Measurements from ENCODE around the gene ZNF574. TPM values are rescaled to one million over a fixed set of nuclear protein-coding genes. Genes with fewer than 3 reads are reported as not detected.

The ZNF574 gene
- total and polyA plus RNA-seq, 12 donors = 3.4 to 11.1 (median 8.0) TPM

DNA sequence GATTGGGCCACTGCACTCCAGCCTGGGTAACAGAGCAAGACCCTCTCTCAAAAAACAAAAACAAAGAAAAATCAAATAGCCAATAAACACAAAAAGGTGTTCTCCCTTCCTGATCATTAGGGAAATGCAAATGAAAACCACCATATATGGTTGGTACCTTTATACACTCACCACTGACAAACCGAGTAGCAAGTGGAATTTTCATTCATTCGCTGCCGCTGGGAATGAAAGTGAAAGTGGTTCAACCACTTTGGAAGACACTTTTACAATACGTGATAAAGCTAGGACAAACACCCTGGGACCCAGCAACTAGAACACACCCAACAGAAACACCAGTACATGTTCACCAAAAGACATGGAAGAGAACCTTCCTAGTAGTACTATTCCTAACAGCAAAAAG lies 27.0 kb upstream of the ZNF574 start:
- Histone ChIP-seq H3K9me3 (no peaks in the 10 kb centered on the region), H3K4me3 (no peak overlapping the region), H3K27ac (no peak overlapping the region), H3K36me3 (no peaks in the 10 kb centered on the region), H3K4me1 (peaks cover 0 to 11% (median 6%) of the 10 kb centered on the region in 9 donors), H3K27me3 (no peaks in the 10 kb centered on the region)
- ATAC-seq (no peak), DNase-seq (no peak)
- WGBS, 2 donors = 63 to 64% methylated on average over 4 of the region's 4 CpGs
- intact Hi-C loops (cut with DNase I) = no loop called here
- no peak for TF ChIP-seq CTCF (IDR thresholded peaks at IDR 0.05)

- Histone ChIP-seq H3K27me3 (no peaks in the 10 kb centered on the region), H3K36me3 (no peaks in the 10 kb centered on the region), H3K27ac (no peak overlapping the region), H3K4me3 (no peak overlapping the region), H3K9me3 (no peaks in the 10 kb centered on the region), H3K4me1 (peaks cover 0 to 11% (median 6%) of the 10 kb centered on the region in 9 donors)
- intact Hi-C loops (cut with DNase I) = no loop called here
- DNase-seq (no peak), ATAC-seq (no peak)
- no peak for TF ChIP-seq CTCF (IDR thresholded peaks at IDR 0.05)
- WGBS, 2 donors = 93 to 95% methylated on average over 14 of the region's 14 CpGs
Measured at GRCh38 chr19:42051166-42052115, 24.5 kb upstream of the ZNF574 start.

GRCh38 chr19:42052241-42052863 lies 23.6 kb upstream of the ZNF574 start:
- TF ChIP-seq CTCF (IDR thresholded peaks at IDR 0.05) = no peak
- H3K9me3 ChIP-seq = no peaks in the 10 kb centered on the region
- peaks cover 0 to 11% (median 6%) of the 10 kb centered on the region in 9 donors for H3K4me1 ChIP-seq
- intact Hi-C loops (cut with DNase I) = no loop called here
- peak overlapping the region in 3 of 10 donors; percentile 15 to 40 (median 34) for H3K27ac ChIP-seq
- no peak overlapping the region for H3K4me3 ChIP-seq
- DNase-seq (no peak), ATAC-seq (peak; percentile 18 to 70 (median 62))
- H3K36me3 ChIP-seq = no peaks in the 10 kb centered on the region
- WGBS, 2 donors = 30 to 45% methylated on average over 10 of the region's 10 CpGs
- H3K27me3 ChIP-seq = no peaks in the 10 kb centered on the region

DNA sequence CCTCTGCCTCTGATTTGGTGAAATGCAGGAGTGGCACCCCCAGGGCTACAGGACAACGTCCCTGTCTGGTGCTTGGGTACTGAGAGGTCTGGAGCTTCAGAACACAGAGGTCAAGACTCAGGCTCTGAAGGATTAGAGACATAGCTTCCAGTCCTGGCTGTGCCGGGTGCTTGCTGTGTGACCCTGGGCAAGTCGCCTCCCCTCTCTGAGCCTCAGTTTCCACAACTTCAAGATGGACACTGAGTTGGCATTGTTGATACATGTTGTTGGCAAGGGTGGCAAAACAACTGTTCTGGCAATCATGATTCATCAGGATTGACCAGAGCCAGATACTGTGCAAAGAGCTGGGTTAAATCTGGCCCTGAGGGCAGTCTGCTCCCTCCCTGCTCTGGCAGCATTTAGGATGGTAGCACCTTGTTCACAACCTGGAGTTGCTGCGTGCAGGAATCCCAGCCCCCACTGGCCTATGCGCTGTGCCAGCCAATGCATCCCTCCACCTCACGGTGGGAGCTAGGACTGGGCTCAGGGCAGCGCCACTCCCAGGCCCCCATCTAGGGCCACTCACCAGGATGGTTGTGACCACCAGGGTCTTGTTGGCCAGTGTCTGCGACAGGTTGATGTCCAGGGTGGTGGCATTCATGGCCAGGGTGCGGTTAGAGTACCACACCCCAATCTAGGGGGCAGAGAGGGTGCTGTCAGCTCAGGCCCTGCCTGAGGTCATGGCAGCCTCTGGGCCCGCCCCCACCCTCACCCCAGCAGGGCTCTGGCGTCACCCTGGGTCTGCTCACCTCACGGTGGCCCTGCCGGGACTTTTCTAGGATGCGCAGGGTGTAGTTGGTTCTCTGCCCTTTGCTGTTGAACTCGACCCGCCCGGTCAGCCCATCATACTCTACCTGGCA lies 22.7 kb upstream of the ZNF574 start:
- DNase-seq = no peak
- Histone ChIP-seq H3K4me1 (peaks cover 0 to 11% (median 6%) of the 10 kb centered on the region in 9 donors), H3K4me3 (no peak overlapping the region), H3K9me3 (no peaks in the 10 kb centered on the region), H3K27ac (no peak overlapping the region), H3K36me3 (no peaks in the 10 kb centered on the region), H3K27me3 (no peaks in the 10 kb centered on the region)
- intact Hi-C loops (cut with DNase I) = no loop called here
- peak in 2 of 8 donors; percentile 16 to 25 for ATAC-seq
- no peak for TF ChIP-seq CTCF (IDR thresholded peaks at IDR 0.05)
- WGBS, 2 donors = 90 to 94% methylated on average over 17 of the region's 17 CpGs

Measured in heart right ventricle (tissue), 16 donors.